ENCODE measurements around the gene KLHL18.
"Not testable (repeated sequence)": the region's sequence is repeated elsewhere in the genome, so short reads cannot be mapped to it uniquely, and the experiment has no call there.

The KLHL18 gene

DNA sequence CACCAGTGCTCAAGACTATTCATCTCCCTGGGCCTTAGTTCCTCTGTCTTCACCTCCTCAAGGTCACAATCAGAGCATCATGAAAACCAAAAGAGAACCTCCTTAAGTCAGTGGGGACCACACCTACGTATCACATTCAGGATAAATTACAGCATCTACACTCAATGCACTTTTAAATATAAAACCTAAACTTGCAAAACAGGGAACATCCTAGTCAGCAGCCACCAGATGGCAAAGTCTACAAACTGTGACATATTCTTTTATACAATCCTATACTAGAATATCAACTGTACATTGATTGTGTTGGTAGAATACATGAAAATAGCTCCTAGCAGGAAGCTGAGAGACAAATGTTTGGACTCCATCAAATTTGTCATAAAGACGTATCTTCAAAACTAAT lies 8.1 kb upstream of the KLHL18 start:
- DNase-seq, result no peak

DNA sequence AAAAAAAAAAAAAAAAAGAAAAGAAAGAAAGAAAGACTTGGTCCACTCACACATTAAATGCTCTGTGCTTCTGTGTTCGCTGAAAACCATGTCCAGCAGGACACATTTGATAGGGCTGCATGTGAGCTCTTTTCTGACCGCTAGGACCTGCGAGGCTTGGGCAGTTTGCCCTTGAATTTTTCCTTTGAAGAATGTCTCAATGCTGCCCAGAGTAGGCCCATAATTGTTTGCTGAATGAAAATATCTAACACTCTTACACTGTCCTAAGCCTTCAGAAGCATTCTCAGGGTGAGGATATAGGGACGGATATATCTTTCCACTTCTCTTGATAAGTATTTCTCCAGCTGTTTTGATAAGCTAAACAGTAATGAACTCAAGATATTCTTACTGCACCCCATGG lies 6.2 kb upstream of the KLHL18 start:
- DNase-seq, result no peak

DNA sequence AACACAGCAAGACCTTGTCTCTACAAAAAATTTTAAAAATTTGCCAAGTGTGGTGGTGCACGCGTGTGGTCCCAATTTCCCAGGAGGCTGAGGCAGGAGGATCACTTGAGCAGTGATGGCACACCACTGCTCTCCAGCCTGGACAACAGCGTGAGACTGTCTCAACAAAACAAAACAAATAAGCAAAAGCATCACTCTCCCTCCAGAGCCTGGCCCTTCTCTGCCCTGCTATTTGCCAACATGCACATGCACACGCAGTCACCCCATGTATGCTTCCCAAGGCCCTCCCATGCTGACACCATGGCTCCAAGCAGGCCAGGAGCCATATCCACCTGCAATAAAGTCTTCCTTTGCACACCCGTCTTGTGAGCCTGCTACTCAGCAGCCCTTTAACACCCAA lies 2.2 kb upstream of the KLHL18 start:
- no peak for DNase-seq

DNA sequence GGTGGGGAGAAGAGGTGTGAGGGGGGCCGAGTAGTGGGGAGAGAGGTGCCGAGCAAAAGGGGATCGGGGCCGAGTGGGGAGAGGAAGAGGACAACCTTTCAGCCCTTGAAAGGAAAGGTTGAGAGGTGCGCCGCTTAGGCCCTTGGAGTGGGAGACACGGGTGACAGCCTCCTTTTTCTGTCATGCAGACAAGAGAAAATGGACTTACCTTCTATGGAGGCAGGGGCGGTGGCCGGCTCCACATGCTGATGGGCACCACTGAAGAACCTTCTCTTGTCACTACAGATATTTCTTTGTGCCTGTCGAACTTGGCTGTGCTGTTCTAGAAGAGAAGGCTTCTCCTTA lies 421 bp downstream of the KLHL18 start:
- DNase-seq, result peak; percentile 6

DNA sequence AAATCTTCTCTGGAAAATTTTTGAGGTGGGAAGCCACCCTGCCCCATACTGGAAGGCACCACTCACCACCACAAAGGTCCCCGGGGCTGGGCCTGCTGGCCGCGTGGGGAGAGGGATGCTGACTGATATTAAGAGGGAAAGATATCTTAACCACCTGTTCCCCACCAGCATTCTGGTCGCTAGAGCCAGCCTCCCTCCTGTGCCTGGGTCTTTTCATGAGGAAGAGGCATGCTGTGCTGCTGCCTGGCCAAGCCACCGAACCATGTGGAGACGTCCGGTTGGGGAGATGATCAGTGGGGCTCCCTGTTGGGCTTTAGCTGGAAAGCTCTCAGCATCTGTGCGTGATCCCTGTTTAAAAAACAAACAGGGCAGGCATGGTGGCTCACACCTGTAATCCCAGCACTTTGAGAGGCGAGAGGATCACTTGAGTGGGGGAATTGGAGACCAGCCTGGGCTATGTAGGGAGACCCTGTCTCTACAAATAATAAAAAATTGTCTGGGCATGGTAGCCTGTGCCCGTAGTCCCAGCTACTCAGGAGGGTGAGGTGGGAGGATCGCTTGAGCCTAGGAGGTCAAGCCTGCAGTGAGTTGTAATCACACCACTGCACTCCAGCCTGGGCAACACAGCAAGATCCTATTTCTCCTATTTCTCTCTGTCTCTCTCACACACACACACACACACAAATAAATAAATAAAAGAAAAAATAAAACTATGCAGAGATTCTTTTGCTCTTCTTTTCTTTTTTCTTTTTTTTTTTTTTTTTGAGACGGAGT lies 1.0 kb downstream of the KLHL18 start:
- peak; percentile 5 for DNase-seq

DNA sequence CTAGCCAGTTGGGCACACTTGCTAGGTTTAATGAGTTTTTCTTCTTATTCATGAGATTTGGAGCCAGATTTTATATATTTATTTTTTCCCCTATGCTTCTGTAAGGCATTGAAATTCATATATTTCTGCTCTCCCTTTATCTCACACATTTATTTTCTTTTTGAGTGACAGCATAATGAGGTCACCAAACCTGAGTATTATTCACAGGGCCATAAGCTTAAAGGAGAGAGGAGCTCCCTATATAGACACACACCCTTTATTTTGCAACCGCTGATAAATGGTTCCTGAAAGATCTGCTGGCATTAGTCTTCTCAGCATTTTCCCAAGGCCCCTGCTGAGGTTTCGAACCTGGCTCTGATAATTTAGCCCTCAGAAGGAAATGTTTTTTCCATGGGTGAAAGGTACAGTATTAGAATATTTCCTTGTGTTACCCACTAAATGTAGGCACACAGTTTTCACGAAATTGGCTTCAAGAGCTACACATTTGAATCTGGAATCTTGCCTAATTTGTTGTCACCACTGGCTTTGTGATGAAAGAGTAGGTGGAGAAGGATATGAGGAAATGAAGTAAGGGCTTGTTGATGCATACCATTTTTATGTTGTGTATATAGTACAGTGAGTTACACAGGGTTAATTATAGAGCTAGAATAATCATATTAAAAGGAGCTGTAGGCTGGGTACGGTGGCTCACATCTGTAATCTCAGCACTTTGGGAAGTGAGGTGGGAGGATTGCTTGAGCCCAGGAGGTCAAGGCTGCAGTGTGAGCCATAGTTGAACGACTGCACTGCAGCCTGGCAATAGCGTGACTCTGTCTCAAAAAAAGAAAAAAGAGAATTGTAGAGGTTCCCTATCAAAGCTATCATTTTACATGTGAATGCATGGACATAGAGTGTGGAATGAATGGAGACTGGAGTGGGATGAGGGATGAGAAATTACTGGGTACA lies 6.5 kb downstream of the KLHL18 start:
- DNase-seq, result peak; percentile 68

DNA sequence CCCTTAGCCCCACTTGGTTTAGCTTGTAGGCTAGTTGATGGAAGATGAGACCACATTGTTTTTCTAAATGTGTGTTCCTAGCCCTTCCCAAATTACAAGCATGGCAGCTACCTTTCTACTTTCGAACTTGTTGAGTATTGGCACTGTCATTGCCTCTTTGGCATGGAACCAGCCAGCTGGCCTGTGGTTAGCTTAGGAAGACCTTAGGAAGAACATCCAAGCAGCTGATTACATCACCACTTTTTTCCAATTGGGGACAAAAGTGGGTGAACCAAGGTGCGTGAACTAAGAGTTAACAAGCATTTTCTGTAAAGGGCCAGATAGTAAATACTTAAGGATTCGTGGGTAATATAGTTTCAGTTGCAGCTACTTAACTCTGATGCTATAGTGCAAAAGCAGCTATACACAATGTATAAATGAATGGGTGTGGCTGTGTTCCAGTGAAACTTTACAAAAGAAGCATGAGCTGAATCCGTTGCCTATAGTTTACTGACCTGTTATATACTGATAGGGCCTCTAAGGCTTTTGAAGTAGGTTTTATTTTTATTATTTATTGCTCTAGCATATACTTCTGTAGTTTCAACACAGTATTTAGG lies 8.5 kb downstream of the KLHL18 start:
- DNase-seq, result no peak

DNA sequence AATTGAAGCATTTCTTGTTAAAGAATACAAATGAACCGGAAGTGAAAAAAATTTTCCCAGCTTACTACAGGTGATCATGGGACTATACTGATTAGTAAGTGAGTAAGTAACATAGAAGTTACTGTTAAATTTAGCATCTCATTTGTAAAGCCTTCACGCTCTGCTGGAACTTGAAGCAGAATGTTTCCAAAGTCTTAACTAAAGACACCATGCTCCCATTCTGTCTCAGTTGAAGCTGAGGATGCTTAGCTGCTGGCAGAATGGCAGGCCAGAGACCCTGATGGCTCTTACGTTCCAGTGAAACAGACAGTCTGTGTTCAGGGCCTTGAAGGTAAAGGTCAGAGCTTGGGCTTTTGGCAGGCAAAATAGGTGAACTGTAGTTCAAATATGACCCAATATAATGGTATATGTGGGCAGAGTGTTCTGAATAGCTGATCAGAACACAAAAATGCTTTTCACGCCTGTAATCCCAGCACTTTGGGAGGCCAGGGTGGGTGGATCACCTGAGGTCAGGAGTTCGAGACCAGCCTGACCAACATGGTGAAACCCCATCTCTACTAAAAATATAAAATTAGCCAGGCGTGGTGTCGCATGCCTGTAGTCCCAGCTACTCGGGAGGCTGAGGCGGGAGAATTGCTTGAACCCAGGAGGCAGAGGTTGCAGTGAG lies 9.1 kb downstream of the KLHL18 start:
- DNase-seq, result not testable (repeated sequence)

DNA sequence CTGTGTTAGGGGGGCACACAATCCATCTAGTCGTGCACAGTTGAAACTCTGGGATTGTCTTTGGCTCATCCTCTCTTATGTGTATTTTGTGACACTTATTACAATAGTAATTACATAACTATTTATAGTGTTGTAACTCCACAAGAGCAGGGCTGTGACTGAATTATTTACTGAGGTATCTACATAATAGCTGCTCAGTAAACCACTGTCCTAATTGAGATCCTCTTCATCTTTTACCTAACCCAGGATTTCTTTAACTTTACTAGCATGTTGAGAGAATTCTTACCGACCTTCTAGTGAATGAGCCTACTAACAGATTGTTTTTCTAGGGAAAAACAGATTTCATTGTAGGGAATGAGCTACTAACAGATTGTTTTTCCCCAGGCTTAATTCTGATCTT lies 11.1 kb downstream of the KLHL18 start:
- DNase-seq, result no peak

DNA sequence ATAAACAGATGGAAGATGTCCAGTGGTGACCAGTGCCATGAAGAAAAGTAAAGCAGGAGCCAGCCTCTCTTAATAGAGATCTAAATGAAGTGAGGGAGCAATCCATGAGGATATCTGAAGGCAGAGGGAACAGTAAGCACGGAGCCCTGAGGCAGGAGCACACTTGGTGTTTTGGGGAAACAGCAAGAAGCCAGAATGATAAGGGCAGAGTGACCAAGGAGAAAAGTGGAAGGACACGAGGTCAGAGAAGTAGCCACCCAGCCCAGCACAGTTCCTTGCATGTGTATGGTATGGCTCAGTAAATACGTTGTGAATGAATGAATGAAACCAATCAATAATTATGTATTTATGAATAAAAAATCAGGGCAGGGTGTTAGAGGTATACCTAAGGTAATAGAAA lies 11.6 kb downstream of the KLHL18 start:
- no peak for DNase-seq

DNA sequence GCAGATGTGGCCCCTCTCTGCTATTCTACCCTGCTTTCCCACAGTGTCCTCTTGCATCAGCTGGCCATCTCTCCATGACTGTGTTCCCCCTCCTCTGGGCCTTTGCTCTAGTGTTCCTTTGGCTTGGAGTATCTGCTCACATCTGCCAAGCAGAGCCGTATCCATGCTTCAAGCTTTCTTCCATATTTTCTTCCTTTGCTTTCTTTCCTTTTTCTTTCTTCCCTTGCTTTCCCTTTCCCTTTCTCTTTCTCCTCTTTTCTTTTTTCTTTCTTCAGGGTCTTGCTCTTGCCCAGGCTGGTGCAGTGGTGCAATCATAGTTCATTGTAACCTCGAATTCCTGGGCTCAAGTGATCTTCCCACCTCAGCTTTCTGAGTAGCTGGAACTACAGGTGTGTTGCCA lies 12.6 kb downstream of the KLHL18 start:
- no peak for DNase-seq

DNA sequence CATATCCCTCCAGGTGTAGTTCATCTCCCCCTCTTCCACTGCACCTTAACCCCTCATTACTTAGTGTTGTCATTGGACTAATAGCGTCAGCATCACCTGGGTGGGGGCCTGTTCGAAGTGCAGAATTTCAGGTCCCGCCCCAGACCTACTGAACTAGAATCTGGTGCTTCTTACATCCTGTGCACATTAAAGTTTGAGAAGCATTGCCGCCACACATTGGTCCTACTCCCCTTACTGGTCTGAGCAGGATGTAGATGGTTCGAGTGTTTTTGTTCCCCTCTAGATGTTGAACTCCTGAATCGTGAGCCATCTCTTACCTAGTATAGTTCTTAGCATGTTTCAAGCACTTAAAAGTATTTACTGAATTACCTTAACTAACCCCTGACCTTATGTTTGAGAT lies 13.2 kb downstream of the KLHL18 start:
- no peak for DNase-seq

DNA sequence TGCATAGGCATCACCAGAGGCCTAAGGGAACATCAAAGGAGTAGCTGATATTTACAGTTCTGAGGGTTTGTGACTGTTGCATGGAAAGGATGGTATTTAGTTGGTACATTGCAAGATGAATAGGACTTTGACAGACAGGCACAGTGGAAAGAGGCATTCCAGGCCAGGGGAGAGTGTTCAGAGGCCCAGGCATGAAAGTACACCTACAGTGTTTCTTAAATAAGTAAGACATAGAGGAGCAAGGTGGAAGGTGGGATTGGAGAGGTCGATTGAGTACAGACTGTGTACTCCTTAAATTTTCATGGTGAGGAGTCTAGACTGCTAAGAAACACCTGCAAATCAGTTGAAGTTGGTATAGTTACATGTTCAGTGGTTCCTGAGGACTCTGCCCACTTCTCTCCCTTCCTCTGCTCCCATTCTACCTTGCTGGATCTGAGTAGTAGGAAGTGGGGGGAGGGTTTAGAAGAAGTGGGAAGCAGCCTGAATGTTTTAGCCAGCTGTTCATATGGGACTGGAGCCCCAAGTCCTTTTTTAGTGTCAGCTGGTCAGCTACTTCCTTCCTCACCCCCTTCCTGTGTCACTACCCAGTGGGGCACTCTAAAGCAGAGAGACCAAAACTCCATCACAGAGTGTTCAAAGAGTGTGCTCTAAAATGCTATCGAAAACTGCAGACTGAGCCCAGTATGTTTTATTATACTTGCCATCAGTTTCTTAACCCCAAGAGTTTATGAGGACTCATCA lies 14.0 kb downstream of the KLHL18 start:
- DNase-seq, result no peak

DNA sequence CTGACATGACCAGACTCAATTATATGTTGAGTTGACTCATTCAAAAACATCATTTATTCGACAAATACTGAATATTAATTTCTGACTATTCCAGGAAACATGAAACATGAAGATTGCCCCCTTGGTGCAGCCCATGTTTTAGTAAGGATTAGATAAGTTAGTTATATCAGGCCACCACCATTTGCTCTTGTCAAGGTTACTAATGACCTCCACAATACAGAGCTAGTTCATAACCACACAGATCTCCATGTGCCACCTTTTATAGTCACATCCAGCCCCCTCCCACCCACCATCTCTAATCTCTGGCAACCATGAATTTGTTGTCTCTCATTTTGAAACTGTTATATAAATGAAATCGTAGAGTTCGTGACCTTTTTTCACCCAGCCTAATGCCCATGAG lies 15.7 kb downstream of the KLHL18 start:
- no peak for DNase-seq

DNA sequence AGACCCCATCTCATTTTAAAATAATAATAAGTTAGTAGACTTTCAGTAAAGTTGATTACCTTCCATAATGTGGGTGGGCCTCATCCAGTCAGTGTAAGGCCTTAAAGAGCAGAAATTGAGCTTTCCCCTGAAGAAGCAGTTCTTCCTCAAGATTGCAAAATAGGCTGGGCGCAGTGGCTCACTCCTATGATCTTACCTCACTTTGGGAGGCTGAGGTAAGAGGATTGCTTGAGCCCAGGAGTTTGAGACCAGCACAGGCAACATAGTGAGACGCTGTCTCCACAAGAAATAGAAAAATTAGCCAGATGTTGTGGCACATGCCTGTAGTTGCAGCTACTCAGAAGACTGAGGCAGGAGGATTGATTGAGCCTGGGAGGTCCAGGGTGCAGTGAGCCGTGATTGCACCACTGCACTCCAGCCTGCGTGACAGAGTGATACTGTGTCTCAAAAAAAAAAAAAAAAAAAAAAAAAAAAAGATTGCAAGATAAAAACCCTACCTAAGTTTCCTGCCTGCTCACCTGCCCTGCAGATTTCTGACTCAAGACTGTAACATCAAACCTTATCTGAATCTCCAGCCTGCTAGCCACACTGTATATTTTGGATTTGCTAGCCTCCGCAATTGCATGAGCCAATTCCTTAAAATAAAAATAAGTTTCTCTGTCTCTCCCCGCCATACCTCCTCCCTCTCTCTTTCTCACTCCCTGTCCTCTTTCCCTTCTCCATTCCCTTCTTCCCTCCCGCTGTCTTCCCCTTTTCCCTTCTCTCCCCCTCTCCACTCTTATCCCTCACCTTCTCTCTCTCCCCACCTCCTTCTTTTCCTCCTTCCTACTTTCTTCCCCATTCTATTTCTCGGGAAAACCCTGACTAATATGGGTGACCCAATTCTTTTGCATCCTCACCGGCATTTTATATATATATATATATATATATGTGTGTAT lies 16.9 kb downstream of the KLHL18 start:
- peak; percentile 32 for DNase-seq

DNA sequence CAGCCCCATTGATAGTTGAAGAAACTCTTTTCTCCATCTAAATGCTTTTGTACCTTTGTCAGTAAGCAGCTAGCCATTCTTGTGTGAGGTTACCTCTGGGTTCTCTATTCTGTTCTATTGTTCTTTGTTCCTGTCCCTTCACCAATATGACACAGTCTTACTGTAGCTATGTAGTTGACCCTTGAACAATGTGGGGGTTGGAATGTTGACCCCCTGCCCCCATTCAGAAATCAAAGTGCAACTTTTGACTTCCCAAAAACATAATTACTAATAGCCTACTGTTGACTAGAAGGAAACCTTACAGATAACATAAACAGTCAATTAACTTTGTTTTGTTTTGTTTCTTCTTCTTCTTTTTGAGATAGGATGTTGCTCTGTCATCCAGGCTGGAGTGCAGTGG lies 18.7 kb downstream of the KLHL18 start:
- no peak for DNase-seq

DNA sequence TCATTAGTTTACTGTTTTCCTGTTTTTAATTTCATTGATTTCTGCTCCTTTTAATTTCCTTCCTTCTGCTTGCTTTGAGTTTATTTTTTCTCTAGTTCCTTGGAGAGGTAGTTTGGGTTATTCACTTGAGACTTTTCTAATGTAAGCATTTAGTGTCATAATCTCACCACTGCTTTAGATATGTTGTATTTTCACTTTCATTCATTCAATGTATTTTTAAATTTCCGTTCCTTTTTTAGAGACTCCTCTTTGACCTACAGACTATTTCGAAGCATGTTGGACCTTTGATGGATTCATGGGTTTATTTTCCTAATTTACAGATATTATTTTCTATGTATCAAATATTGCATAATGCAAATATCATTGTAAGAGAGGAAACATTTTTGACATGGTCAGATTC lies 23.3 kb downstream of the KLHL18 start:
- DNase-seq, result peak; percentile 20

DNA sequence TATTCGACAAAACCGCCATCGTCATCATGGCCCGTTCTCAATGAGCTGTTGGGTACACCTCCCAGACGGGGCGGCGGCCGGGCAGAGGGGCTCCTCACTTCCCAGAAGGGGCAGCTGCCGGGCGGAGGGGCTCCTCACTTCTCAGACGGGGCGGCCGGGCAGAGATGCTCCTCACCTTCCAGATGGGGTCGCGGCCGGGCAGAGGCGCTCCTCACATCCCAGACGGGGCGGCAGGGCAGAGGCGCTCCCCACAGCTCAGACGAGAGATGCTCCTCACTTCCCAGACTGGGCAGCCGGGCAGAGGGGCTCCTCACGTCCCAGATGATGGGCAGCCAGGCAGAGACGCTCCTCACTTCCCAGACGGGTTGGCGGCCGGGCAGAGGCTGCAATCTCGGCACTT lies 26.5 kb downstream of the KLHL18 start:
- DNase-seq, result not testable (repeated sequence)

DNA sequence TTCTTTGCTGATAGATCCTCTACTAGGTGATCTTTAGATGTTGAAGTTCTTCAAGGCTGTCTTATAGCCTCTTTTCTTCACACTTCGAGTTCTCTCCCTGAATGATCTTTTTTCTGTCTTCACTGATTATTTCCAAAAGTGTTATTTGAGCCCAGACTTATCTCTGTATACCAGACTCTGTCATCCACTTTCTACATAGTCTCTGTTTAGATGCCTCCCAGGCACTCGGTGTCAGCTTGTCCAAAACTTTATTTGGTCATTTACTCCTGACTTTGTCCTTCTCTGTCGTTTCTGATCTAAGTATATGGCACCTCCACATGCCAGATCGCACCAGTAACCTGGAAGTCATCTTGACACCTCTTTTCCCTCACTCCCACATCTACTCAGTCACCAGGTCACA lies 27.6 kb downstream of the KLHL18 start:
- DNase-seq, result no peak

DNA sequence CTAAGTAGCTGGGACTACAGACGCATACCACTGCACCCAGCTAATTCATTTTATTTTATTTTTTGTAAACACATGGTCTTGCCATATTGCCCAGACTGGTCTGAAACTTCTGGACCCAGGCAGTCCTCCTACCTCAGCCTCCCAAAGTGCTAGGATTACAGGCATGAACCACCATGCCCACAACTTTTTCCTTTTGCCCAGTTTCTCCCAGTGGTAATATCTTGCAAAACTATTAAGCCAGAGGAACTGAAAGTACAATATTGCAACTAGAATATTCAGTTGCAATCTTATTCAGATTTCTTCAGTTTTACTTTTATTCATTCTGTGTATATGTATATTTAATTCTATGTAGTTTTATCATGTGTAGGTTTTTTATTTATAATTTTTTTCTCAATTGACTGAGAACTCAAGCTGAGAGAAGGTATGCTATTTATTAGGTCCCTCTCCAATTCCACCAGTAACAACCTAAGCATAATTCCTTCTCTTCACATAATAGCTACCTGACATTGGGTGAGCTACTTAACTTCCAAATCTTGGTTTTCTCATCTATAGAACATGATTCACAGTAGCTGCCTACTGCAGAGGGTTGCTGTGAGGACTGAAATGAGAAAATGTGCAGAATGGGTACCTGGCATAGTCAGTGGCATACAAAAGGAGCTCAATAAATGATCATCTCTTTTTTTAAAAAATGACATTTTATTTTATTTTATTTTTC lies 30.8 kb downstream of the KLHL18 start:
- peak; percentile 73 for DNase-seq

All from suppressor macrophage treated with lipopolysaccharide for 4 hours (primary cell).